OCI-LY3 (cell line): ENCODE data around the gene GRWD1.

Source experiments
- H2AFZ ChIP-seq: fragments of 200-600, 300-600 bp; shearing (Covaris generic); 2 replicates; pipeline ENCODE4 v1.6.0; 2014; ENCODE audit warnings: antibody characterized with exemption, low read depth, low read length
- H3K27ac ChIP-seq: fragments of 200-600, 300-600 bp; sonication (generic); 2 replicates; pipeline ENCODE4 v1.5.1; 2014; ENCODE audit warnings: mild to moderate bottlenecking, low read length, moderate library complexity, mixed read lengths
- H3K27me3 ChIP-seq: fragments of 200-600, 300-600 bp; sonication (generic); 2 replicates; pipeline ENCODE4 v1.6.1; 2014; ENCODE audit warnings: low read depth, low read length, mixed read lengths
- H3K36me3 ChIP-seq: fragments of 200-600, 300-600 bp; sonication (generic); replicated peaks from 2 replicates; pipeline ENCODE3; 2014; ENCODE audit warnings: low read depth, low read length, mixed read lengths
- H3K4me1 ChIP-seq: fragments of 300-600, 200-600 bp; sonication (generic); 2 replicates; pipeline ENCODE4 v1.6.1; 2014; ENCODE audit warnings: low read length, mixed read lengths
- H3K4me2 ChIP-seq: fragments of 200-600, 300-600 bp; sonication (generic); 2 replicates; pipeline ENCODE4 v1.6.1; 2014; ENCODE audit warnings: low read length, mixed read lengths
- H3K4me3 ChIP-seq: fragments of 300-600, 200-600 bp; sonication (generic); 2 replicates; pipeline ENCODE4 v1.5.1; 2014; ENCODE audit warnings: antibody characterized with exemption, mild to moderate bottlenecking, low read length, moderate library complexity
- H3K79me2 ChIP-seq: fragments of 300-600, 200-600 bp; shearing (Covaris generic); 2 replicates; pipeline ENCODE4 v1.6.1; 2014; ENCODE audit warnings: mild to moderate bottlenecking, low read length, mixed read lengths
- H3K9ac ChIP-seq: fragments of 300-600, 200-600 bp; shearing (Covaris generic); 2 replicates; pipeline ENCODE4 v1.6.0; 2014; ENCODE audit warnings: mild to moderate bottlenecking, low read length, moderate library complexity
- H3K9me3 ChIP-seq: fragments of 200-600, 300-600 bp; shearing (Covaris generic); 2 replicates; pipeline ENCODE4 v1.6.1; 2014; ENCODE audit warnings: low read length, mixed read lengths; ENCODE audit not compliant: insufficient read depth
- H4K20me1 ChIP-seq: fragments of 200-600, 300-600 bp; sonication (generic); 2 replicates; pipeline ENCODE4 v1.6.1; 2016; ENCODE audit warnings: low read length, mixed read lengths; ENCODE audit not compliant: insufficient read depth
- CTCF ChIP-seq: fragments of 200-600, 300-600 bp; sonication (generic); IDR thresholded peaks from 2 replicates; pipeline ENCODE4 v1.5.1; 2014; ENCODE audit warnings: antibody characterized with exemption, low read length, low read depth
- EZH2phosphoT487 ChIP-seq: fragments of 200-600 bp; shearing (Covaris generic); IDR thresholded peaks from 2 replicates; pipeline ENCODE4 v1.6.1; 2018; ENCODE audit warnings: antibody characterized with exemption, mixed run types, low read depth

Gene GRWD1

GRCh38 chr19:48496959-48497727 lies 51.4 kb downstream of the GRWD1 start:
- Histone ChIP-seq H3K27ac (peak overlapping the region; percentile 16; the same call in 1 of the 2 replicates), H3K9me3 (no peaks in the 10 kb centered on the region), H3K4me3 (peak overlapping the region; percentile 81), H3K79me2 (no peaks in the 10 kb centered on the region), H4K20me1 (no peaks in the 10 kb centered on the region), H3K4me2 (peak overlapping the region; percentile 86), H3K4me1 (peaks cover 29% of the 10 kb centered on the region), H3K36me3 (no peaks in the 10 kb centered on the region), H3K27me3 (peaks cover 4% of the 10 kb centered on the region; the same call in 1 of the 2 replicates), H2AFZ (peak overlapping the region; percentile 37), H3K9ac (peak overlapping the region; percentile 80)
- TF ChIP-seq CTCF: no peak

GRCh38 chr19:48497728-48498594 lies 52.2 kb downstream of the GRWD1 start:
- no peaks in the 10 kb centered on the region for H4K20me1 ChIP-seq
- peak overlapping the region; percentile 16; the same call in 1 of the 2 replicates for H3K27ac ChIP-seq
- no peaks in the 10 kb centered on the region for H3K9me3 ChIP-seq
- peak overlapping the region; percentile 81 for H3K4me3 ChIP-seq
- H3K9ac ChIP-seq: peak overlapping the region; percentile 80
- no peaks in the 10 kb centered on the region for H3K36me3 ChIP-seq
- TF ChIP-seq CTCF (no peak), EZH2phosphoT487 (no peak)
- H3K79me2 ChIP-seq: no peaks in the 10 kb centered on the region
- peaks cover 30% of the 10 kb centered on the region for H3K4me1 ChIP-seq
- H3K4me2 ChIP-seq: peak overlapping the region; percentile 86
- H2AFZ ChIP-seq: peak overlapping the region; percentile 37; the same call in 1 of the 2 replicates
- peaks cover 4% of the 10 kb centered on the region; the same call in 1 of the 2 replicates for H3K27me3 ChIP-seq

- Histone ChIP-seq H2AFZ (no peak overlapping the region), H4K20me1 (no peaks in the 10 kb centered on the region), H3K27me3 (peaks cover 4% of the 10 kb centered on the region; the same call in 1 of the 2 replicates), H3K4me2 (peak overlapping the region; percentile 86; the same call in 1 of the 2 replicates), H3K27ac (no peak overlapping the region), H3K4me1 (peaks cover 30% of the 10 kb centered on the region), H3K4me3 (no peak overlapping the region), H3K36me3 (no peaks in the 10 kb centered on the region), H3K9ac (no peak overlapping the region), H3K9me3 (no peaks in the 10 kb centered on the region), H3K79me2 (no peaks in the 10 kb centered on the region)
- TF ChIP-seq CTCF (no peak), EZH2phosphoT487 (no peak)
These were observed 53.0 kb downstream of the GRWD1 start for GRCh38 chr19:48498595-48499311.
